HPDE6-E6E7 (cell line): ENCODE measurements around the gene CR1.
"Not testable (repeated sequence)": the region's sequence is repeated elsewhere in the genome, so short reads cannot be mapped to it uniquely, and the experiment has no call there.

ENCODE experiments used
- DNase-seq: peaks from one replicate; pipeline ENCODE4 v3.0.0; 2011; ENCODE audit warnings: missing footprints; ENCODE audit errors: extremely low spot score

CR1 gene

DNA sequence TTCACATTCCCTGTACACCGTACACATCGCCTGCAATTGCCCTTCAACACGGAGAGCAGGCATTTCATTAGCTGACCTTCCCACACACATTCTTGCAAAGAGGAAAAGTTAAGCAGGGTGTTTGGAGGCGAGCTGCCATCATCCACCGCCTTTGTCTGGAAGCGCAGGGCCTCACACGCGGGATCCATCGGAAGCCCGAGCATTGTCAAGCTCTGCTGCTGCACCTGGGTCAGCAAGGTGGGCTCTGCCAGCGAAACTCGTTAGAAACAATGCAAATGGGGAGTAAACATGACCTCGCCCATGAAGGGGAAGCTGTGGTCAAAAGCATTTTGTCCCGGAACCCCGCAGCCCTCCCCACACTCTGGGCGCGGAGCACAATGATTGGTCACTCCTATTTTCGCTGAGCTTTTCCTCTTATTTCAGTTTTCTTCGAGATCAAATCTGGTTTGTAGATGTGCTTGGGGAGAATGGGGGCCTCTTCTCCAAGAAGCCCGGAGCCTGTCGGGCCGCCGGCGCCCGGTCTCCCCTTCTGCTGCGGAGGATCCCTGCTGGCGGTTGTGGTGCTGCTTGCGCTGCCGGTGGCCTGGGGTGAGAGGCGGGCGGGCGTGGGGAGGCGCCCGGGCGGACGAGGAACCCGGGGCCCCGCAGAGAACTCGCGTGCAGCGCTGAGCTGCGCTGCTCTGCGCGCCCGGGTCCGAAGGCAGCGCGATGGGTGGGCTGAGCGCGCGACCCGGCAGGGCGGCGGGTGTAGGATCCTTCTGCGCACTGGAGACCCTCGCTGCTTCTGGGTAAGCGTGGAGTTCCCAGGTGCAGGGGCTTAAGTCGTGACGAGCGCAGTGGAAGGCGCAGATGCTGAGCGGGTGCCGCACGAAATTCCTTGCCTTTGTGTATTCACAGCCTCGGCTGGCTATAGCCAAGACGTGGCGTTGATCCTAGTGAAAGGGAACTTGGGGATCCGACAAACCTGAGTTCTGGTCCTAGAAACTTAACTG is at the start of gene CR1:
TSS of gene CR1 (plus strand) at position 357 of the 992 bp plus-strand sequence. CDS start at position 468, 111 bp downstream.
- no peak for DNase-seq

DNA sequence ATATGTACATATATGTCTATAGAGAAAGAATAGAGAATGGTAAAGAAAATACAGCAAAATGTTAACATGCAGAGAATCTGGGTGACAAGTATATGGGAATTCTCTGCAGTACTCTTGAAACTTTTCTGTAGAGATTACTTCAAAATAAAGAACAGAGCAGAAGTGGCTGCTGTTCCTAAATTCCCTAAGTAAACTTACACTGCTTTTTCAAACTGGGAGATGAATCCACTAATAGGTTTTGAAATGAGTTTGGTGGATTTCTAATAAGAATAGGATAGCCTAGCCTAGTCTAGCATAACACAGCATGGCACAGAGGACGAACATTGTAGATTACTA is 42.3 kb upstream of the CR1 start:
- no peak for DNase-seq

DNA sequence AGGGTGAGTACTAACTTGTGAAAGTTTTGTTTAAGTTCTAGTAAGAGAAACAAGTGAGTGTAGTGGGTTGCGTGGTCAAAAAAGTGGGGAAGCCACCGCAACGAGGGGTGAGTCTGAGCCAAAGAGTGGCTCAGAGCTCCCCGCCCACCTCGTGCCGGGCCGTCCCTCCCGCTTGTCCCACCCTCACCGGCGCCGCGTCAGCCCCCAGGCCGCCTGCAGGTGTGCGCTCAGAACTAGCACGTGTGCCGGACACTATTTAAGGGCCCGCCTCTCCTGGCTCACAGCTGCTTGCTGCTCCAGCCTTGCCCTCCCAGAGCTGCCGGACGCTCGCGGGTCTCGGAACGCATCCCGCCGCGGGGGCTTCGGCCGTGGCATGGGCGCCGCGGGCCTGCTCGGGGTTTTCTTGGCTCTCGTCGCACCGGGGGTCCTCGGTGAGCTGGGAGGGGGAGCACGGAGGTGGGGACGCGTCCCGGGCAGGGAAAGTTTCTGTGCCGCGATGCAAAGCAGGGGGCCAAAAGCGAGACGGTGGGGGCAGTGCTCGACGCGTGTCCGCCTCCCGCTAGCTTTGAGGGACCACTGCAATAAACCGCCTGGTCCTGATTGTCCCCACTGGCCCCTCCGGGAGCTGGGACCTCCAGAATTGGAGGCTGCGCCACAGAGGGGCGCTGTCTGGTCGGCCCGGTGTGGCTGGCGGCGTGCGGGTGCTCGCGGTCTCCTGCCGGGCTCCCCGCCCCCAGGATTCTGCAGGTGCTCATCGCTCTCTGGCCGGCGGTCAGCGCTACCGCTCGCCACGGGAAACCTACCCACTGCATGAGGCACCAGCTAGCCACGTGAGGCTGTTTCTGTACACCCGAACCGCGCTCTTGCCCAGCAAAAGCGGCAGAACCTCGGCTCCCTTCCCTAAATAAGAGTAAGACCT is 41.7 kb upstream of the CR1 start, which contains the start of gene CR2:
TSS of gene CR2 (plus strand) at position 283 of the 919 bp plus-strand sequence. CDS start at position 374, 91 bp downstream.
- peak; percentile 13 for DNase-seq

DNA sequence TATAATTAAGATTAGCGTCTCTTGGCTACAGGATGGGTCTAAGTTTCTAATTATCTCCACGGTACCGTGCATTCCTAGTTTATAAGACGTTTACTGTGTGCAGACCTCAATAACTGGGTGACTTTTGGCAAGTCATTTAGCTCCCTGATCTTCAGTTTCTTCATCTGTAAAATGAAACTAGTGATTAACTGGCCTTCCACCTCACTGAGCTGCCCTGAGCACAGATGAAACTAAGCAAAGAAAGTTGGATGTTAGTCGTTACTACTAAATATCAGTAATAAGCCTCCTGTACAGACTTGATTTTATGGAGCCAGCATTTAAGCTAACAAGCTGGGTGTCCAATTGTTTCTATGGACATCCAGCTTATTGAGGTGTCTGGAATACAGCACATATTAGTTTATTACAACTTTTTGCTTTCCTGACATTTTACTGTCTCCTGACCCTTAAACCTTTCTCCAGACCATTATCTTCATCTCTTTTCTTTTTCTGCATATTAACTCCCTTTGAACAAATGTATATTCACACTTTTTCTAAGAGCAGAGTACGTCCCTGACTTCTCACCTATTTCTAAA is 40.7 kb upstream of the CR1 start:
- no peak for DNase-seq

DNA sequence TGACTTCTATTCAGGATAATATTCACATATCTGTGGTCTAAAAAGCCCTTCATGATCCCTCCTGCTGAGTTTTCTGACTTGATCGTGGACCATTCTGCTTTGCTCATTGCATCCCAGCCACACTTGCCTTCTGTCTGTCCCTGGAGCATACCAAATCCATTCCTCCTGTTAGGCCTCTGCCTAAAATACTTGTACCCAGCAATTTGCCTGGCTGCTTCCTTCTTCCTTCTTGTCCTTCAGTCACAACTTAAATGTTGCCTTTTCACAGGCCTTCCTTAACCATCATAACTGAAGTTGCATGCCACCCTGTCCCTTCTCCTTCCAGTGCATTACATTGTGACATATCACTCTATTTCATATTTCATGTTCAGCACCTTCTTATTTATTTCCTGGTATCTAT is 37.5 kb upstream of the CR1 start:
- no peak for DNase-seq

DNA sequence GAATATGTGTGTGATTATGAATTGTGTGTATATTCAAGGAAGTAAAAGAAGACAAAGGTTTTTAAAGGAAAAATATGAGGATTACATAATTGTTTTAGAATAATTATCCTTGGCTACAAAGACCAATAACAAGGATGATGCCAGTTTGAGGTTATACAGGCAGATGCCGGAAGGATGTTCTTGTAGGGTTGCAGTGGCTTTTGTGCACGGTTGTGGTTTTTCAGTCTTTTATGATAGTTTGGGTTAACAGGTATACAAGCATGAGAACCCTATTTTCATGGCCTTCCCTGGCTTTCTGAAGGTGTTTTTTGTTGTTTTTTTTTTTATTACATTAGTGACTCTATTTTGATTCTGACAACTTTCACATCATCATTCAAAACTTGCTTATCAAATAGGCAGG is 36.9 kb upstream of the CR1 start:
- no peak for DNase-seq

DNA sequence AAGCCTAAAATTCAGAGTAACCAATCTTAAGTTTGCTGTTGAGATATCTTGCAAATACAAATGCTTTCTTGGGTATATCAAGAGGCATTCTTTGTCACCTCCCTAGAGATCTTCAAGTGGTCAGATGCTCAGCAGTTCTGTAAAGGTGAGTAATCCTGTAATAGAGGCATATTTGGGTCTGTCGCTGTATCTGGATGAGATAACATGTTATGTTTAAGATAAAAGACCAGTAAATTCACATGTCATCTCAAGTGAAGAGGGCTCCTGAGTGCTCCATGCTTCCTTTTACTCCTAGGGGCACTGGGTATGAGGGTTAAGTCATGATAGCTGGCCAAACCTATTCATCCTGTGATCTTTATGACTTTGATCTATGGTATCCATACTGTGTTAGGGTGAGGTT is 34.3 kb upstream of the CR1 start:
- no peak for DNase-seq

DNA sequence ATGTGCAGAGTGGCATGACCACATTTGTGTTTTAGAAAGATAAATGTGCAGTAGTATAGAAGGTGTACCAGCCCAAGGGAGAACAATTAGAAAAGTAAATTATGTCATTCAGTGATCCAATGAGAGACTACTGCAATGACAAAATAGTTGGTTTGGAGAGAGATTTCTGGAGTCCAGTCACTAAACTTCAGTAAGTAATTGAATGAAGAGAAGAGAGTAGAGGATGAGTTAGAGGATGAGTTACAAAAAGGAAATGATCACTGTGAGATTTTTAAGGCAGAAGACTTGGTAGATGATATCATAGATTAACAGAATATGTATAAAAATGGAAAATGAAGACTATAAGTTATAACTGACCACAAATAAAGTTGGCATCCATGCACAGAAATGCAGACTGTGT is 33.4 kb upstream of the CR1 start:
- DNase-seq = no peak

DNA sequence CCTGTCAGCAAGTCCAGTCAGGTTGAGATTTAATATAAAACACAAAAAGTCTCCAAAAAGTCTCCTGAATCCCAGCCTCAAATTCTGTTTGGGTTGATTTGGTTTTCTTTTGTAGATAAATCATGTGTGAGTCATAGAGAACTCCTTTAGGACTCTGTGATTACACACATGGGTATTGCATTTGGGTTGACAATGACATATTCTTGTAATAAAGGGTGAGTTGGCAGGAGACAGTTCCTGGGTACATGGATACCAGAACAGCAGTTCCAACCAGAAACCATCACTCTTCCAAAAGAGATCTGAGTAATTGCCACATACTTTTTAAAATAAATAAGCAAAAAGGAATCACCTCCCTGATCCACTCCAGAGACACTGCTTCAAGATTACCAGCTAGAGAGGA is 32.9 kb upstream of the CR1 start:
- DNase-seq = no peak

DNA sequence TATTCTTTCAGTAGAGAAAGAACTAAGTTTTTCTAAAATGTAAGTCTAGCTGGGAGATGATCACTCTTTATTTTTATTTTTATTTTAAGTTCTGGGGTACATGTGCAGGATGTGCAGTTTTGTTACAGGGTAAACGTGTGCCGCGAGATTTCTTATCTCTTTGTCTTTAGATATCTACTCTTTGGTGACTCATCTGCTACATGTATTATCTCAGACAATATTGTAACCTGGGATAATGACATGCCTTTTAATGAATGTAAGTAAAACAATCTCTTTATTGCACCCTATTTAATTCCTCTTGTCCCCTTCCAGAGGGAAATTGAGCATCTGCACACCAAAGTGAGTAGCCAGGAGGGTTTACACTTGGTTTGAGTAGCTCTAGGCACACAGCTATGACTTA is 32.4 kb upstream of the CR1 start:
- no peak for DNase-seq

DNA sequence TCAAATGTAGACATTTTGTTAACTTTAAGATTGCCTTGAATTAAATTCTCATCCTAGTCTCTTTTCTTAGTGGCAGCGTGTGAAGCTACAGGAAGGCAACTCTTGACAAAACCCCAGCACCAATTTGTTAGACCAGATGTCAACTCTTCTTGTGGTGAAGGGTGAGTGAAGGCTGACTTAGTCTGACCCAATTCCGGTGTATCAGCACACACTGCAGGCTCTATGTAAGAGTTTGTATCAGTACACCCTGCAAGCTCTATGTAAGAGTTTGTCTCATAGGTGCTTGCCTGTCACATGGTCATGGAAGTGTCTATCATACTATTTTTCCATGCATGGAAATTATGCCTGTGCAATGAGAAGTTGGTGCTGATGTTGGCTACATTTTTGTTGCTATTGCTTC is 25.0 kb upstream of the CR1 start:
- no peak for DNase-seq

DNA sequence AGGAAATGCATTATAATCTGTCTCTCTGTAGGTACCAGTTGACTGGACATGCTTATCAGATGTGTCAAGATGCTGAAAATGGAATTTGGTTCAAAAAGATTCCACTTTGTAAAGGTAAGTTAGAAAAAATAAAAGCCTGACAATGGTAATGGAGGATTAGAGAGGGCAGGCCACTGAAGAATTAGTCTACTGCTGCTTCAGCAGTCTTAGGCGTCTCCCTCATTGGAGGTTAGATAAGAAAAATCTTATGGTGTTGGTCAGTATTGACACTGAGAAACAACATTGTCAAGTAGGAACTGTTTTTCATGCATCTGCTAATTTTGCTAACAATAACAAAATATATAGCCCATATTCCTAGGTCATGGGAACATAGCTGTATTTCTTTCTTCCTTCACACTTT is 21.7 kb upstream of the CR1 start:
- DNase-seq = no peak

DNA sequence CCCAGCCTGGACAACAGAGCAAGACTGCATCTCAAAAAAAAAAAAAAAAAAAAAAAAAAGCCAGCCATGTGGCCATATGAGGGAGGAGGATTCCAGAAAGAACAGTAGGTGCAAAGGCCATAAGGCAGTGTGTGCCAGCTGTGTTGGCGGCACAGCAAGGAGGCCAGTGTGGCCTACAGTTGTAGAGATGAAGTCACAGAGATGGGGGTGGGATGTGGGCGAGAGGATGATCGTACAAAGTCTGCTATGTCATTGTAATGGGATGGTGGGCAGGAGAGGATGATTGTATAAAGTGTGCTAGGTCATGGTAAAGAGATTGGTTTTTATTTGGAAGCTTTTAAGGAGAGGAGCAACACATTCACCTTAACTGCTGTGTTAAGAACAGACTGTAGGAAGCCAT is 9.8 kb upstream of the CR1 start:
- no peak for DNase-seq

DNA sequence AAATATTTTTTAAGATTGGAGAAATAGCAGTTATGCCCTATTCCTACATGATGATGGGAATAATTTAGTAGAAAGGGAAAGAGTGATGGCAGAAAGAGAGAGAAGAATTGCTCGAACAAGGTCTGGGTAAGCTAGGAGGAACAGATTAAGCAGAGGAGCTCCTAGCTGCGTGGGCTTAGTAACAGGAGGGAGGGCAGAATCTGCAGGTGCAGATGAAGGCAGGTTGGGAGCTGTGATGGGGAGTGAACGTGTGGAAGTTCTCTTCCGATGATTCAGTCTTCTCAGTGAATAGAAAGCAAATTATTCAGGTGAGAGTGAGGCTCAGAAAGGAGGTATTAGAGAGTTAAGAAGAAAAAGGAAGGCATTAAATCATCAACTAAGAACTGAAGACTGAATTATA is 8.3 kb upstream of the CR1 start:
- no peak for DNase-seq

DNA sequence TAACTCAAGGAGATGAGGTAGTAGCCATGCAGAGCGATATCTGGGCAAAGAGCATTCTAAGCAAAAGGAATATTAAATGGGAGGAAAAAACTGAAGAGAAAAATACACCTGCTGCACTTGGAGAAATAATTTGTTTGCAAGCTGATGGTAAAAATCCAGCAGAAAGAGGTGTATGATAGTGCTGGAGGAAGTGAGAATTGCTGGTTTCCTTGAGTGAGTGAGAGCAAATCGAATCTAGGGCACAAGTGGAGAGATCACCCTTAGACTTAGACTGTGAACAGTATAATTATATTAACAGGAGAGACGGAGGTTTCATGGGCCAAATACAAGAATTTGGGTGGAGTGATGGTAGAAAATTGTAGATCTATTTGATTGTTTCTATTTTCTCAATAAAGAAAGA is 2.7 kb upstream of the CR1 start:
- no peak for DNase-seq

DNA sequence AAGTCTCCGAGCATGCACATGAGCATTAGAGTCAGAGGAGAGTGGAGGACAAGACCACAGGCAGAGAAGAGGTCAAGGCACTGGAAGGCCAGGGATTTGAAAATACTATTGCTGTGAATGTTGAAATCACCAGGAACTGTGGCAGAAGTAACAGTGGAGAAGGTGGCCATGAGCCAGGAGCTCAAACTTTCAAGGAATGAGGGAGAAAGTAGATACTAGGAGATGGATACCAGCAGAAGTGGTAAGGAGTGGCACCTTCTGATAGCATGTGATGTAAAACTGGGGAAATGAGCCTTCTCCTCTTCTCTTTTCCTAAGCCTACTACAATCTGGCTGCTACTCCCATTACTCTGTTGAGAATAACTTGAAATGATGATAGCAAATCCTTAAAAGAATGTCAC is 1.8 kb upstream of the CR1 start:
- no peak for DNase-seq

DNA sequence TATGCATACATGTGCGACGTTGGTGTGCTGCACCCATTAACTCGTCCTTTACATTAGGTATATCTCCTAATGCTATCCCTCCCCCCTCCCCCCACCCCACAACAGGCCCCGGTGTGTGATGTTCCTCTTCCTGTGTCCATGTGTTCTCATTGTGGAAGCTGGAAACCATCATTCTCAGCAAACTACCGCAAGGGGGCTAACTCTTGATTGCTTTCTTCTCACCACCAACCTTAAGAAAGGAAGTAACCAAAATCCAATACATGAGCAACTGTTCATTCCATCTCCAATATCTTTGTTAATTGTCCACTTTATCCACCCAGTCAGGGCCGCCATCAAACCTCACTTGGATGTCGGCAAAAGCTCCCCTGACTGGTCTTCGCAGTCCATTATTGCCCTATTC is 676 bp upstream of the CR1 start:
- DNase-seq = not testable (repeated sequence)

DNA sequence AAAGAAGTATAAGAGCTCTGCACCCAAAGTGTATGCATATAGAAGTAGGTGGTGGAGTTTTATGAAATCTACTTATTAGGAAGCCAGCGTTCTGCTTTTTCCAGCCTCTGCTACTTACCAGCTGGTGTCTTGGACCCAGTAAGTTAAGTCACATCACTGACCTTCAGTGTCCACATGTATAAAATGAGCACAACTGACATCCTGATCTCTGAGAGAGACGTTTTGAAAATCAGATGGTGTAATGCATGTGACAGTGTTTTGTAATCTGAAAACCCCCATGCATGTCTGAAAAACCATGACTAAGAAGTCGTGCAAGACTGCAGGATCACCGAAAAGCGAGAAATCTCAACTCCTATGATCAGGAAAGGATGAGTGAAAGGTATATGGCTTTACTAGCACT is 2.0 kb downstream of the CR1 start:
- DNase-seq = no peak

DNA sequence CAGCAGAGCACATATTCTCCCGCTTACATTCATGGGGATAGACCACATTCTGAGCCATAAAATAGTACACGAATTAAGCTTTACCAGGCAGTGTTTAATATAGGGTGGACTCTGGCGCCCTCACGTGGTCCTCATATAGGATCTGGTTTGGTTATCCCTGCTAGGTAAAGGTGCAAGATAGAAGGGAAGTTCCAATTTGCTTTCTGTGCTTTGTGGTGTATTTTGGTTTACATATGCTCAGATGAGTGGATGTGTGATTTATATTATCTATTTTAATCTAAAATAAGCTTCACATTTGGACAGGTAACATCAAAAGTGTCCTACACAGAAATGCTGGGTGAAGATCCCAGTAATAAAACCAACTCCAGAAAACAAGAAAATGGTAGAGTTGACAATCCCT is 3.6 kb downstream of the CR1 start:
- DNase-seq = peak; percentile 27

DNA sequence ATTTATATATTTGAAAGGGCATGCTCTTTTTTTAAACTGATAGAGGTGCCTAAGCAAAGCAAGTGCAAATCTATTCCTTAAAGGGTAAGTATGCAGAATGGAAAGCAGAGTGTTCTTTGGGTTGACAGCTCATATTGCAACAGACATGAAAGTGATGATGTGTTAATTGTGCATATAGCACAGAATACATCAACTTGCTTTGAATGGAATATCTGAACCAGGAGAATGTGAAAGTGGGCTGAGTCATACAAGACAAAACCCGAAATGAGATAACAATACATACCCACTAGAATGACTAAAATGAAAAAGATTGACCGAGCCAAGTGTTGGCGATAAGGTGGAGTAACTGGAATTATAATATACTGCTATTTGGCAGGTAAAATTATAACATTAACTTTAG is 4.3 kb downstream of the CR1 start:
- DNase-seq = no peak

DNA sequence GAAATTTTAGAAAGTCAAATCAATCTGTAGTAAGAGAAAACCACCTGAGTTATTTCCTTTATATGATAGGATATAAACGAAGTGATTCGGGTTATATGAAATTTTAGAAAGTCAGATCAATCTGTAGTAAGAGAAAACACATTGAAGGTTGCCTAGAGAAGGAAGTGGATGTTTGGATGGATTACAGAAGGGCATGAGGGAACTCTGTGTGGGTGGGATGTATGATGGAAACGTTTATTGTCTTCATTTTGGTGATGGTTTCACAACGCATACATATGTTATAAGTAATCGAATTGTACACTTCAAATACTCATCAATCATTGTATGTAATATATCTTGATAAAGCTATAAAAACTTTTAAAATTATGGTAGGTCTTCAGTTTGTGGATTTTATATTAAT is 5.1 kb downstream of the CR1 start:
- DNase-seq = no peak

DNA sequence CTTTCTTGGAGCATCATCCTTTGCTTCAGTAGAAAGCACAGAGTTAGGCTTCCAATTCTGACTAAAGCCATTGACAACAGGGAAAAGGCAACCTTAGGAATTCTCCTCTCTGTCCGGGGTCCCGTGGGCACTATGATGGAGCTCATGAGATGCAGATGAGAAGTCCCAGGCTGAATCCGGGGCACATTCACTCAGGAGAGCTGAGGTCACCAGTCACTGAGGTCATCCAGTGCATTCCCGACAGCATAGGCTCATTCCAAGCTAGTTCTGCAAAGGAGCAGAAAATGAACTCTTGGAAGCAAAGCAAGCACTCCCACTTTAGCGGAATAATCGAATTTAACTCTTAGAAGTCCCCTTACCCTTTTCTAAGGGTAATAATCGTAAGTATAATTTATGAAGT is 6.8 kb downstream of the CR1 start:
- no peak for DNase-seq
